Progenitor cell of endocrine pancreas (in vitro differentiated cells): ENCODE measurements around the gene RAB6A. TPM values are rescaled to one million over a fixed set of nuclear protein-coding genes. Genes with fewer than 3 reads are reported as not detected.
A peak's percentile ranks its signal among the peaks of the same experiment; 100 is the strongest.

Experiments
- DNase-seq: peaks from one replicate; pipeline ENCODE4 v3.0.0; 2021; ENCODE audit warnings: low spot score; ENCODE audit not compliant: unreplicated experiment
- H3K27ac Mint-ChIP-seq: 2 replicates; pipeline ENCODE4 v1.8.0; 2021; ENCODE audit warnings: mild to moderate bottlenecking, moderate library complexity, mixed read lengths
- H3K27me3 Mint-ChIP-seq: 2 replicates; pipeline ENCODE4 v1.8.0; 2021; ENCODE audit warnings: mixed read lengths
- H3K36me3 Mint-ChIP-seq: 2 replicates; pipeline ENCODE4 v1.8.0; 2022; ENCODE audit warnings: mixed read lengths; ENCODE audit not compliant: insufficient read depth
- H3K4me1 Mint-ChIP-seq: 2 replicates; pipeline ENCODE4 v1.8.0; 2021; ENCODE audit warnings: low read depth, mixed read lengths
- H3K4me3 Mint-ChIP-seq: 2 replicates; pipeline ENCODE4 v1.8.0; 2021; ENCODE audit warnings: low read depth, mild to moderate bottlenecking, moderate library complexity, mixed read lengths
- H3K9me3 Mint-ChIP-seq: 2 replicates; pipeline ENCODE4 v1.8.0; 2021; ENCODE audit warnings: low read depth, mixed read lengths
- total RNA-seq: library from RNA; stranded (reverse); gene quantifications from 2 replicates; pipeline ENCODE4 v1.2.1, GENCODE V29; 2021
- TF ChIP-seq, protein P1 (sequence below): fragments of 200-600 bp; sonication (generic); IDR thresholded peaks from one replicate; pipeline ENCODE4 v1.5.0; 2021; ENCODE audit warnings: antibody characterized with exemption, mild to moderate bottlenecking; ENCODE audit not compliant: unreplicated experiment

Gene RAB6A
- total RNA-seq, 1 donor from 2014 or later, result 88.6 TPM

- no peaks in the 10 kb centered on the region for H3K9me3 Mint-ChIP-seq
- TF ChIP-seq, protein P1, sequence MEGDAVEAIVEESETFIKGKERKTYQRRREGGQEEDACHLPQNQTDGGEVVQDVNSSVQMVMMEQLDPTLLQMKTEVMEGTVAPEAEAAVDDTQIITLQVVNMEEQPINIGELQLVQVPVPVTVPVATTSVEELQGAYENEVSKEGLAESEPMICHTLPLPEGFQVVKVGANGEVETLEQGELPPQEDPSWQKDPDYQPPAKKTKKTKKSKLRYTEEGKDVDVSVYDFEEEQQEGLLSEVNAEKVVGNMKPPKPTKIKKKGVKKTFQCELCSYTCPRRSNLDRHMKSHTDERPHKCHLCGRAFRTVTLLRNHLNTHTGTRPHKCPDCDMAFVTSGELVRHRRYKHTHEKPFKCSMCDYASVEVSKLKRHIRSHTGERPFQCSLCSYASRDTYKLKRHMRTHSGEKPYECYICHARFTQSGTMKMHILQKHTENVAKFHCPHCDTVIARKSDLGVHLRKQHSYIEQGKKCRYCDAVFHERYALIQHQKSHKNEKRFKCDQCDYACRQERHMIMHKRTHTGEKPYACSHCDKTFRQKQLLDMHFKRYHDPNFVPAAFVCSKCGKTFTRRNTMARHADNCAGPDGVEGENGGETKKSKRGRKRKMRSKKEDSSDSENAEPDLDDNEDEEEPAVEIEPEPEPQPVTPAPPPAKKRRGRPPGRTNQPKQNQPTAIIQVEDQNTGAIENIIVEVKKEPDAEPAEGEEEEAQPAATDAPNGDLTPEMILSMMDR, result no peak
- no peak for DNase-seq
- no peaks in the 10 kb centered on the region for H3K27me3 Mint-ChIP-seq
- peak overlapping the region; percentile 95 for H3K4me3 Mint-ChIP-seq
- H3K36me3 Mint-ChIP-seq, result no peaks in the 10 kb centered on the region
- peak overlapping the region; percentile 96 for H3K27ac Mint-ChIP-seq
- H3K4me1 Mint-ChIP-seq, result peaks cover 28% of the 10 kb centered on the region
Observed at GRCh38 chr11:73761403-73761945, 600 bp upstream of the RAB6A start.

GRCh38 chr11:73760135-73760678, 667 bp downstream of the RAB6A start:
- TF ChIP-seq, protein P1, result no peak
- Mint-ChIP-seq H3K36me3 (no peaks in the 10 kb centered on the region), H3K4me1 (peaks cover 22% of the 10 kb centered on the region), H3K27ac (peak overlapping the region; percentile 96), H3K9me3 (no peaks in the 10 kb centered on the region), H3K4me3 (peak overlapping the region; percentile 95), H3K27me3 (no peaks in the 10 kb centered on the region)
- DNase-seq, result peak; percentile 12

DNA sequence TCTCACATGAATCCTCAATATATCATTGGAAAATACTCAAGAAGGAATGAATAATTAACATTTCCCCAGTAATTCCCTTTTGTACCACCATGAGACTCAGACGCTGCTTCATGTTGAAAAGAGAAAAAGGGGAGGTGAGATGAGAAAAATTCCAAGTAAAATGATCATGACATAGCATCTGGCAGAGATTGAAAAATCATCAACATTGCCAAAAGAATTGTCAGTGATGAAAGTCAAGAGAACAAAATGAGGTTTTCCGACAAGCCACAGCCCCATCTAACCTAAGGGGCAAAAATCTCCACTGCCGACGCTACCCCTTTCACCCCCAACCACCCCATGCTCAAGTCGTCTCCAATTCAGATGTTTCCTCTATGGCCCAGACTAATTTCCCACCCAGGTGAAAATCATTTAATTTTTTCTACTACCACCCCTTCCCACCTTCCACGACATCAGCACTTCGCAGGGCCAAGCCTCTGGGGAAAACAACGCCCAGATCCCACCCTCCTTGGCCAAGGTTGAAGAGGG, 1.2 kb downstream of the RAB6A start:
- H3K4me1 Mint-ChIP-seq, result peaks cover 22% of the 10 kb centered on the region
- H3K27ac Mint-ChIP-seq, result peak overlapping the region; percentile 96
- no peaks in the 10 kb centered on the region for H3K9me3 Mint-ChIP-seq
- no peaks in the 10 kb centered on the region for H3K36me3 Mint-ChIP-seq
- H3K27me3 Mint-ChIP-seq, result no peaks in the 10 kb centered on the region
- H3K4me3 Mint-ChIP-seq, result peak overlapping the region; percentile 95
- TF ChIP-seq, protein P1, result peak; percentile 30
- no peak for DNase-seq

- Mint-ChIP-seq H3K4me3 (peak overlapping the region; percentile 95), H3K27ac (no peak overlapping the region), H3K4me1 (peaks cover 23% of the 10 kb centered on the region), H3K36me3 (peaks cover 4% of the 10 kb centered on the region), H3K9me3 (no peaks in the 10 kb centered on the region), H3K27me3 (no peaks in the 10 kb centered on the region)
- TF ChIP-seq, protein P1, result no peak
- DNase-seq, result no peak
Observed at GRCh38 chr11:73758451-73758850, 2.4 kb downstream of the RAB6A start.

GRCh38 chr11:73757598-73757997, 3.3 kb downstream of the RAB6A start:
- Mint-ChIP-seq H3K27me3 (no peaks in the 10 kb centered on the region), H3K9me3 (no peaks in the 10 kb centered on the region), H3K27ac (no peak overlapping the region), H3K4me1 (peaks cover 23% of the 10 kb centered on the region), H3K36me3 (peaks cover 5% of the 10 kb centered on the region), H3K4me3 (no peak overlapping the region)
- TF ChIP-seq, protein P1, result no peak
- DNase-seq, result no peak
